ENCODE measurements around the gene OR13J1.

Gene OR13J1

GRCh38 chr9:35911690-35912089, 41.5 kb upstream of the OR13J1 start:
- no peak overlapping the region for H2BK15ac ChIP-seq (ENCODE audit: low read depth, poor library complexity, severe bottlenecking)
- no peaks in the 10 kb centered on the region for H3K36me3 ChIP-seq (ENCODE audit: control insufficient read depth in 1 of 2, insufficient read depth in 2 of 2, low read depth in 1 of 2, low read length in 2 of 2)
- H3K14ac ChIP-seq (ENCODE audit: low read length in 2 of 2), result no peak overlapping the region
- no peaks in the 10 kb centered on the region for H3K27me3 ChIP-seq (ENCODE audit: control insufficient read depth in 1 of 2, insufficient read depth in 1 of 2, low read length in 2 of 2)
- peak overlapping the region; percentile 28 for H3K9ac ChIP-seq (ENCODE audit: low read length)
- no peak overlapping the region for H3K4me2 ChIP-seq (ENCODE audit: low read length, poor library complexity, severe bottlenecking)
- H3K4me1 ChIP-seq (ENCODE audit: control insufficient read depth, insufficient read depth, low read depth, low read length), result peaks cover 41% of the 10 kb centered on the region
- H4K8ac ChIP-seq (ENCODE audit: low read length), result peak overlapping the region; percentile 84
- 88% methylated on average over 9 of the region's 10 CpGs for WGBS
- H3K9me3 ChIP-seq (ENCODE audit: control insufficient read depth, low read length), result no peaks in the 10 kb centered on the region
- peak overlapping the region; percentile 76 for H2AK5ac ChIP-seq (ENCODE audit: low read length, severe bottlenecking)
- no peak overlapping the region for H2AFZ ChIP-seq (ENCODE audit: low read depth, low read length)
- H3K23ac ChIP-seq (ENCODE audit: low read length in 2 of 2), result no peak overlapping the region
- DNase-seq, result no peak
- peak overlapping the region in 1 of 2 experiments; percentile 46 for H3K18ac ChIP-seq (ENCODE audit: low read depth in 1 of 2, low read length in 2 of 2)
- no peak overlapping the region for H4K91ac ChIP-seq (ENCODE audit: low read length)
- no peak overlapping the region for H3K4ac ChIP-seq (ENCODE audit: low read depth in 1 of 2, low read length in 2 of 2)
- H2BK120ac ChIP-seq (ENCODE audit: low read depth, low read length), result peak overlapping the region; percentile 69
- H3K27ac ChIP-seq (ENCODE audit: low read length, poor library complexity, severe bottlenecking), result no peak overlapping the region
- H2BK12ac ChIP-seq (ENCODE audit: low read length in 2 of 2), result peak overlapping the region; percentile 40 to 70
- no peak overlapping the region for H3K4me3 ChIP-seq (ENCODE audit: insufficient read depth in 1 of 2, low read depth in 1 of 2, low read length in 2 of 2)
- no peak overlapping the region for H2BK5ac ChIP-seq (ENCODE audit: low read depth, low read length, poor library complexity, severe bottlenecking)
- no peaks in the 10 kb centered on the region for H3K79me1 ChIP-seq (replicated peaks; ENCODE audit: low read length, poor library complexity, severe bottlenecking)

GRCh38 chr9:35910613-35911359, 40.6 kb upstream of the OR13J1 start:
- Histone ChIP-seq H3K4me3 (ENCODE audit: insufficient read depth in 1 of 2, low read depth in 1 of 2, low read length in 2 of 2) (no peak overlapping the region), H2BK120ac (ENCODE audit: low read depth, low read length) (peak overlapping the region; percentile 2), H3K4me1 (ENCODE audit: control insufficient read depth, insufficient read depth, low read depth, low read length) (peaks cover 46% of the 10 kb centered on the region), H4K8ac (ENCODE audit: low read length) (peak overlapping the region; percentile 16), H3K23ac (ENCODE audit: low read length in 2 of 2) (no peak overlapping the region), H3K27me3 (ENCODE audit: control insufficient read depth in 1 of 2, insufficient read depth in 1 of 2, low read length in 2 of 2) (no peaks in the 10 kb centered on the region), H2BK15ac (ENCODE audit: low read depth, poor library complexity, severe bottlenecking) (peak overlapping the region; percentile 55), H2BK5ac (ENCODE audit: low read depth, low read length, poor library complexity, severe bottlenecking) (no peak overlapping the region), H3K36me3 (ENCODE audit: control insufficient read depth in 1 of 2, insufficient read depth in 2 of 2, low read depth in 1 of 2, low read length in 2 of 2) (no peaks in the 10 kb centered on the region), H3K4ac (ENCODE audit: low read depth in 1 of 2, low read length in 2 of 2) (peak overlapping the region; percentile 3 to 85), H2BK12ac (ENCODE audit: low read length in 2 of 2) (peak overlapping the region; percentile 96 to 98), H2AFZ (ENCODE audit: low read depth, low read length) (no peak overlapping the region), H3K9me3 (ENCODE audit: control insufficient read depth, low read length) (no peaks in the 10 kb centered on the region), H3K4me2 (ENCODE audit: low read length, poor library complexity, severe bottlenecking) (no peak overlapping the region), H3K79me1 (replicated peaks; ENCODE audit: low read length, poor library complexity, severe bottlenecking) (no peaks in the 10 kb centered on the region), H2AK5ac (ENCODE audit: low read length, severe bottlenecking) (peak overlapping the region; percentile 4), H3K27ac (ENCODE audit: low read length, poor library complexity, severe bottlenecking) (no peak overlapping the region), H4K91ac (ENCODE audit: low read length) (peak overlapping the region; percentile 98), H3K9ac (ENCODE audit: low read length) (peak overlapping the region; percentile 28), H3K18ac (ENCODE audit: low read depth in 1 of 2, low read length in 2 of 2) (peak overlapping the region; percentile 72 to 84), H3K14ac (ENCODE audit: low read length in 2 of 2) (peak overlapping the region in 1 of 2 experiments; percentile 58)
- peak; percentile 68 for DNase-seq
- WGBS, result 66% methylated on average over 12 of the region's 14 CpGs

- peak overlapping the region; percentile 81 for H2BK15ac ChIP-seq (ENCODE audit: low read depth, poor library complexity, severe bottlenecking)
- H3K4me3 ChIP-seq (ENCODE audit: insufficient read depth in 1 of 2, low read depth in 1 of 2, low read length in 2 of 2), result no peak overlapping the region
- H3K4ac ChIP-seq (ENCODE audit: low read depth in 1 of 2, low read length in 2 of 2), result peak overlapping the region; percentile 35 to 98
- peak overlapping the region; percentile 84 to 89 for H3K18ac ChIP-seq (ENCODE audit: low read depth in 1 of 2, low read length in 2 of 2)
- 89% methylated on average over 32 of the region's 34 CpGs for WGBS
- no peak overlapping the region for H2AFZ ChIP-seq (ENCODE audit: low read depth, low read length)
- no peaks in the 10 kb centered on the region for H3K27me3 ChIP-seq (ENCODE audit: control insufficient read depth in 1 of 2, insufficient read depth in 1 of 2, low read length in 2 of 2)
- peak overlapping the region; percentile 98 for H4K91ac ChIP-seq (ENCODE audit: low read length)
- H2BK120ac ChIP-seq (ENCODE audit: low read depth, low read length), result peak overlapping the region; percentile 80
- no peaks in the 10 kb centered on the region for H3K9me3 ChIP-seq (ENCODE audit: control insufficient read depth, low read length)
- no peaks in the 10 kb centered on the region for H3K79me1 ChIP-seq (replicated peaks; ENCODE audit: low read length, poor library complexity, severe bottlenecking)
- H4K8ac ChIP-seq (ENCODE audit: low read length), result peak overlapping the region; percentile 89
- H3K4me1 ChIP-seq (ENCODE audit: control insufficient read depth, insufficient read depth, low read depth, low read length), result peaks cover 54% of the 10 kb centered on the region
- H2BK5ac ChIP-seq (ENCODE audit: low read depth, low read length, poor library complexity, severe bottlenecking), result no peak overlapping the region
- H3K36me3 ChIP-seq (ENCODE audit: control insufficient read depth in 1 of 2, insufficient read depth in 2 of 2, low read depth in 1 of 2, low read length in 2 of 2), result no peaks in the 10 kb centered on the region
- H3K14ac ChIP-seq (ENCODE audit: low read length in 2 of 2), result peak overlapping the region in 1 of 2 experiments; percentile 58
- H2AK5ac ChIP-seq (ENCODE audit: low read length, severe bottlenecking), result peak overlapping the region; percentile 24
- H3K27ac ChIP-seq (ENCODE audit: low read length, poor library complexity, severe bottlenecking), result no peak overlapping the region
- H2BK12ac ChIP-seq (ENCODE audit: low read length in 2 of 2), result peak overlapping the region; percentile 96 to 98
- no peak for DNase-seq
- peak overlapping the region; percentile 86 for H3K9ac ChIP-seq (ENCODE audit: low read length)
- H3K4me2 ChIP-seq (ENCODE audit: low read length, poor library complexity, severe bottlenecking), result no peak overlapping the region
- H3K23ac ChIP-seq (ENCODE audit: low read length in 2 of 2), result no peak overlapping the region
Observed at GRCh38 chr9:35909687-35910612, 39.7 kb upstream of the OR13J1 start.

- H2BK5ac ChIP-seq (ENCODE audit: low read depth, low read length, poor library complexity, severe bottlenecking), result peak within 1 kb of the TSS; percentile 39
- H3K79me1 ChIP-seq (replicated peaks; ENCODE audit: low read length, poor library complexity, severe bottlenecking), result no peaks in the 10 kb centered on the region
- H2BK120ac ChIP-seq (ENCODE audit: low read depth, low read length), result peak within 1 kb of the TSS; percentile 80
- H3K27me3 ChIP-seq (ENCODE audit: control insufficient read depth in 1 of 2, insufficient read depth in 1 of 2, low read length in 2 of 2), result no peaks in the 10 kb centered on the region
- peak within 1 kb of the TSS; percentile 96 to 98 for H2BK12ac ChIP-seq (ENCODE audit: low read length in 2 of 2)
- H4K91ac ChIP-seq (ENCODE audit: low read length), result peak within 1 kb of the TSS; percentile 98
- H2AFZ ChIP-seq (ENCODE audit: low read depth, low read length), result no peak within 1 kb of the TSS
- no peaks in the 10 kb centered on the region for H3K9me3 ChIP-seq (ENCODE audit: control insufficient read depth, low read length)
- peak within 1 kb of the TSS; percentile 84 to 89 for H3K18ac ChIP-seq (ENCODE audit: low read depth in 1 of 2, low read length in 2 of 2)
- H4K8ac ChIP-seq (ENCODE audit: low read length), result peak within 1 kb of the TSS; percentile 99
- no peaks in the 10 kb centered on the region for H3K36me3 ChIP-seq (ENCODE audit: control insufficient read depth in 1 of 2, insufficient read depth in 2 of 2, low read depth in 1 of 2, low read length in 2 of 2)
- H3K4me3 ChIP-seq (ENCODE audit: insufficient read depth in 1 of 2, low read depth in 1 of 2, low read length in 2 of 2), result peak within 1 kb of the TSS in 1 of 2 experiments; percentile 34
- no peak within 1 kb of the TSS for H3K4me2 ChIP-seq (ENCODE audit: low read length, poor library complexity, severe bottlenecking)
- 82% methylated on average over 11 of the region's 11 CpGs for WGBS
- peak within 1 kb of the TSS; percentile 97 for H3K27ac ChIP-seq (ENCODE audit: low read length, poor library complexity, severe bottlenecking)
- peaks cover 55% of the 10 kb centered on the region for H3K4me1 ChIP-seq (ENCODE audit: control insufficient read depth, insufficient read depth, low read depth, low read length)
- no peak for DNase-seq
- peak within 1 kb of the TSS in 1 of 2 experiments; percentile 76 for H3K14ac ChIP-seq (ENCODE audit: low read length in 2 of 2)
- H2AK5ac ChIP-seq (ENCODE audit: low read length, severe bottlenecking), result peak within 1 kb of the TSS; percentile 24
- H3K9ac ChIP-seq (ENCODE audit: low read length), result peak within 1 kb of the TSS; percentile 86
- no peak within 1 kb of the TSS for H3K23ac ChIP-seq (ENCODE audit: low read length in 2 of 2)
- H2BK15ac ChIP-seq (ENCODE audit: low read depth, poor library complexity, severe bottlenecking), result peak within 1 kb of the TSS; percentile 95
- H3K4ac ChIP-seq (ENCODE audit: low read depth in 1 of 2, low read length in 2 of 2), result peak within 1 kb of the TSS; percentile 35 to 98
Observed at GRCh38 chr9:35909274-35909673, 39.1 kb upstream of the OR13J1 start, which contains the start of gene SPAAR. Gene SPAAR (plus strand): TSS chr9:35909490. CDS start chr9:35910464, 974 bp downstream.

Data from mesenchymal stem cell (in vitro differentiated cells and primary cell).